CD4-positive, alpha-beta T cell treated with Interferon gamma for 1 hour (primary cell): ENCODE results near the gene ENOX1.

Experiments used
- DNase-seq: peaks from one replicate; pipeline ENCODE4 v3.0.0-alpha.2; 2020

The ENOX1 gene

GRCh38 chr13:43232873-43233265, 553.9 kb downstream of the ENOX1 start:
- DNase-seq = no peak

DNA sequence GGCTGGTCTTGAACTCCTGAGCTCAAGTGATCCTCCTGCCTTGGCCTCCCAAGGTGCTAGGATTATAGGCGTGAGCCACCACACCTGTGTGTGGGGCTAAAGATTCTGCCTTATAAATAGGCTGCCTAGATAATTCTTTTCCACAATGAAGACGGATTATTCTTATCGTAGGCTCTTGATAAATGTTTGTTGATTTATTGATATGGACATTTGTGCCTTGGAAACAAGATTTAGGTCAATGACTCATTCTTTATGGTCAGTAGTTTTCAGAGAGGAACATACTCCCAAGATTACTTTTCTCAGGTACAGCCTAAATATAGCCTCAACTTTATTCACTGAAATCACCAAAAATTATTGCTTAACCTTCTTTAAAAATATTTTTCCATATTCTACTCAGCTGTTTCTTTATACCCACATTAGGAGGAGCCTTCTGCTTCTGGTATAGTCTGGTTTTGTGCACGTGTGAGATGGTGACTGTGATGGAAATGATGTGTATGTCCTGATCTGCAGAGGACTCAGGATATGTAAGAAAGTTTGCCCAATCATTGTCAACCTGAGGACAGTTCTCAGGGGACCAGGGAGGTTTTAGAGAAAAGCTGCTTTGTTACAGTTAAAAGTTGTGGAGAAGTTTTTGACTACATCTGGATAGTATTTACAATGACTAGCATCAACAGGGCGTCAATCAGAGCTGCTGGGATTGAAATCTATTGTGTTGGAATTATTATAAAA, 554.5 kb downstream of the ENOX1 start:
- DNase-seq = no peak

DNA sequence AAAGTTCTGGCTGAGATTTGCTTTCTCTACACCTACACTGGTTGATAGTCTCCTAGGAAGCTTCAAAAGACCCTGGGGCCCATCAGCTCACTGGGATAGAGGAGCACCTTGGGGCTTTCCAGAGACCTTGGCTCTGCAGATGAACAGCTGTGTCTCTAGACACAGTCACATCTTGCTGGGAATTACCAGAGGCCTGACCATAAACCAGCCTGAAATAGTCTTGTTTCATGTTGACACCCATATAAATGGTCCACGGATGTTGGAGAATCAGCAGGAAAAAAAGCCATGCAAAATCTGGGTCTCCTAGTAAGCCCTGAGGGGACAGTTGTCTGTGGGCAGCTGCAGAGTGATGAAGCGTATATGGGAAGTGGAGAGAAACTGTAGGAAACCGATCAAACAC, 555.8 kb downstream of the ENOX1 start:
- DNase-seq = no peak

GRCh38 chr13:43229506-43229905, 557.3 kb downstream of the ENOX1 start:
- no peak for DNase-seq

- no peak for DNase-seq
Measured at GRCh38 chr13:43227721-43228120, 559.1 kb downstream of the ENOX1 start.

DNA sequence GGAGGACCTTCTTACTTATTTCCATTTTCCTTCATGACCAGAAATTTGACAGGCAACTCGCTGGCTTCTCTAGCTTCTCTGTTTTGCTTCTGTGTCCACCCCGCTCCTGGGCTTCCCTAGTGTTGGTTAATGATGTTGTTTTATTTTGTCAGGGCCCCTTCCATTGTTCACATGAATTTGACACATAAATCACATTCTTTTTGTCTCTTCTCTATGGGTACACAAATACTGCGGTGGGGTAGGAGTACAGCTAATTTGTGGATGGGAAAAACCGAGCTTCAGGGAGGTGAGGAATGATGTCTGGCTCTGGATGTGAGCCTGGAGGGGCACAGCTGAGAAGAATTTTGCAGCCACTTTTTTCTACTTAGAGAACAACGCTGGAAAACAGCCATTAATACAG, 563.6 kb downstream of the ENOX1 start:
- no peak for DNase-seq

- DNase-seq = no peak
Measured at GRCh38 chr13:43222086-43222485, 564.7 kb downstream of the ENOX1 start.

GRCh38 chr13:43221611-43222010, 565.2 kb downstream of the ENOX1 start:
- DNase-seq = no peak

DNA sequence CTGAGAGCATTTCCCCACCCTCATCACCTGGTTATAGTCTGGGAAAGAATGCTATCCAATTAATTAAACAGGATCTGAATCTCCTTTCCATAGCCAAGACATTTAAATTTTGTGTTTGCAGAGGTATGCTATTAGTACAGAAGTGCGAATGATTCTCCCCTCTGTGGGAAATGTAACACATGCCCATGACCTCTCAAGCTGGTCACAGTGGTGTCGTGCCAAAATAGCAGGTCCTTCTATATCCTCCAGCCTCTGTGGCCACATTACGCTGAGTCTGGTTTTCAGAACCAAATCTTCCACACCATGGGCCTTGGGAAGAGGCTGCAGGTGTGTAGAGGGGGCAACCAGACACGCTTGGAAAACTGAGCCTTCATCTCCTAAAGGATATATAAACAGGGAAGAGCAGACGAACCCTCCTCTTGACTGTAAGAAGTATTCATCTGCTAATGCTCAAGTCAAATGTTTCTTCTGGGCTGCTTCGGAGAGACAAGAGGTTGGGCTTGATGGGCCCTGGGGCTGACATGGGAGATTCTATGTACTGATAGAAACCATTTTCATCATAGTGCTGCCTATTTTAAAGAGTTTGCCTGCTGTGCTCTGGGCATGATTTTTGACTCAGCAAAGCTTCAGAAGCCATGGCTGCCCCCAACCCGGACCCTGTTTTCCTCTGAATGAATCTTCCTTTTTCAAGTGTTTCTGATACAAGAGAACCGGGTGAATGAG, 565.7 kb downstream of the ENOX1 start:
- DNase-seq = no peak

DNA sequence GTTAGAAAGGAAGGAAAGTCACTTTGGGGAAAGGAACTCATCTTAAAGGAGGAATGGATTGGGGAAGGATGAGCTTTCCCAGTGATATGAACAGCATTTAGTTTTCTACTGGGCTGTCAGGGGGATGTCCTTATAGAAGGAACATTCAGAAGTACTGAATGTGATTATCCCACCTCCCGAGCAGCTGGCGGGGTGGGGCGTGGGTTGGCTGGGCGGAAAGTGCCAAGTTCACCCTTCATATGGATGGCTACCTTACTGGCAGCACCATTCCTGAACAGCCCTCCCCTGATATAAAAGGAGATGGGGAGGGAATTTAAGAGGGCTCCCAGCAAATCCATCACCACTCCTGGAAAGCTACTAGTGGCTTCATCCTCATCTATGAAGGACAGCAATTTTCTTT, 572.6 kb downstream of the ENOX1 start:
- DNase-seq = no peak

- DNase-seq = no peak
Measured at GRCh38 chr13:43206838-43207237, 579.9 kb downstream of the ENOX1 start.

GRCh38 chr13:43205416-43205815, 581.4 kb downstream of the ENOX1 start:
- DNase-seq = no peak

GRCh38 chr13:43204591-43204990, 582.2 kb downstream of the ENOX1 start:
- no peak for DNase-seq

GRCh38 chr13:43203781-43204180, 583.0 kb downstream of the ENOX1 start:
- DNase-seq = no peak

DNA sequence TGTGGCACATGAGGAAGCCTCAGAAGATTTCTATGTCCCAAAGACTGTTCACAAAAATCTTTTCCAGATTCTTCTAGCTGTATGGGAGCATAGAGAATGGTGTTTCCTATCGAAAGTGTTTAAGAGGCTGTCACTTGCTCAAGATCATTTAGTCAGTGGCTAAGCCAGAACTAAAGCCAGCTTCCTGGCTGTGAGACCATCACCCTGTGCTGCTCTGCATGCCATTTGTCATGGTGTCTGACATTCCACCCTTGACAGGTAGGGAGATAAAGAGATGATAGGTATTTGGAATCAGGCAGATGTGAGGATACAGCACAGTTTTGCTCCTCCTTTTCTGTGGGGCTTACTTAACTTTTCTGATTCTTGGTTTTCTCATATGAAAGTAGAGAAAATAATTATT, 586.0 kb downstream of the ENOX1 start:
- DNase-seq = no peak

- DNase-seq = no peak
Measured at GRCh38 chr13:43200307-43200706, 586.5 kb downstream of the ENOX1 start.

DNA sequence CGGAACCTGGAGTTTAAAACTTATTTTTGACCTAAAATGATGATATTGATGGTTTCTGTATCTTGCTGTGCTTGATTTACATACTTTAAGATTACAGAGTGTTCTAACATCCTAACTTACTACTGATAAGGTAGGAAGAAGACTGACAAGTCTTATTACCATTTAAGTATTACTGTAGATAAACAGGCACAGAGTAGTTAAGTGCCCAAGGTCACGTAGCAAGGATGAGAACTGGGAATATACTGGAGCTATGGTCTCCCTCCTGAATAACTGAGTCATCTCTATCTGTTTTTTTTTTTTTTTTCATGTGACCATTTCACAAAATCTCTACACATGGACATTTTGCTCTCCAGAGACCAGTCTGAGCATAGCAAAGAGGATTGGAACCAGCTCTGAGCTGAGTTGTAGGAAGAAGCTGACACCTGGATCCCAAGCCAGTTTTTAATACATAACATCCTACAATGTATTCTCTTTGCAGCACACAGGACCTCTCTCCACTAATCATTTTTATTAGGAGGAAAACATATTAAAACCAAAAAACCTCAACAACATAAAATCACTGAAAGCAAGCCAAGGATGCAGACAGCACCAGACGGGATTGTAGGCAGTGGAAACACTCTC, 589.9 kb downstream of the ENOX1 start:
- DNase-seq = no peak

DNA sequence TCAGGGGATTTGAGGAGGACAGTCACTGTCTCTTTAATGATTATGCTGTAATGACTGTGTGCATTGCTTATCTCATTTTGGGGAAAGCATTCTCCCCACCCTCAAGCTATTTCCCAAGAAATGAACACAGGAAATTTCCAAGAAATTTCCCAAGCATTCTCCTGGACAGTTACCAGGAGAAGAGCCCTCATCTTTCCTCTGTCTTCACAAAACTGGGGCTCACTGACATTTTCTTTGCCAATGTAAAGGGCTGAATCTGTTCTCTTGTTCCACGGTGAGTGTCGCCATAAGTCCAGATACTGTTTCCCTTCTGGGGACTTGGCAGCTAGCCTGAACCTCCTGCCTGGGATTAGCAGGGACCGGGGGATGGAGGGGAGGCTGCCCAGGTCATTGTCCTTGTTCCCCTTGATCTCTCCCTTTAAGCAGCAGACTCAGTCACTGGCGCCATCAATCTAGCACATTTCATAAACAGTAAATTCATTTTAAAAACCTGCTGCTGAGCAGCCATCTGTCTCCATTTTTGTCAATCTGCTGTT, 590.6 kb downstream of the ENOX1 start:
- no peak for DNase-seq

DNA sequence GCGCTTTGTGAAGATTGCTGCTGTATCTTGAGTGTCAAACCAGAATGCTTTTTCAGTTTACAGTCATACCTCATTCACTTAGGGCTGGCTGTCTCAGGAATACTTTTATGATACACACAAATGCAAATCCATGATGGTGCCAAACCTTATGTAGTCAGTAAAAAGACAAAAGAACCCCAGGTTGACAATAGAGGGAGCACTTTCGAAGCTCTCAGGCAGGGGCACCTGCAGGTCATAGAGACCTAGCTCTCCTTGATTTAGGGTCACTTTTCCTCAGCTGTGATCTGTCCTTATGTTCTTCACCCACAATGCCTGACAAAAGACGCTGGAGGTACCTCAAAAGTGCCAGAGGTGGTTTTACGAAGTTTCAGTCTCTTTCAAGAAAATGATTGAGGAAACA, 591.2 kb downstream of the ENOX1 start:
- DNase-seq = no peak

GRCh38 chr13:43195112-43195511, 591.7 kb downstream of the ENOX1 start:
- DNase-seq = no peak

- no peak for DNase-seq
Measured at GRCh38 chr13:43193789-43194420, 592.9 kb downstream of the ENOX1 start.

DNA sequence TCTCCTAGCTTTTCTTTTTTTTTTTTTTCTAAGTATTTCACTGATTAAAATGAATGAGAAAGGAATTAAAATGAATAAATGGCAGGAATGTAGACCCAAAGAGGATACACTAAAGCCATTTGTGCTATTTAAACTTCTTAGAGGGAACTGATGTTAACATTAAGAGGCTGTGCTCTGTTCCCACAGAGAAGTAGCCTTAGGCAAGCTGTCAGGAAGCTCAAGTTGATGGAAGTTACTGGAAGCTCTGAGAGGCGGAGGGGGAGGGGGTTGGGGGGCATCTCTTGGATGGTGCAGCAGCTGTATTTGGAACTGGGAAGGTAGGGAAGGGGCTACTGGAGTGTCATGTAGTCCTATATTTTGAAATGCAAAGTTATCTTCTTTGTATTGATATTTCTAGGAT, 595.2 kb downstream of the ENOX1 start:
- no peak for DNase-seq

- DNase-seq = no peak
Measured at GRCh38 chr13:43185226-43185625, 601.5 kb downstream of the ENOX1 start.

- DNase-seq = no peak
Measured at GRCh38 chr13:43180837-43181236, 605.9 kb downstream of the ENOX1 start.
